ENCODE results near the gene DOP1A.
"Not testable (repeated sequence)": the region's sequence is repeated elsewhere in the genome, so short reads cannot be mapped to it uniquely, and the experiment has no call there.

The DOP1A gene

GRCh38 chr6:83153883-83154521, 86.5 kb downstream of the DOP1A start:
- no peak for FAIRE-seq

DNA sequence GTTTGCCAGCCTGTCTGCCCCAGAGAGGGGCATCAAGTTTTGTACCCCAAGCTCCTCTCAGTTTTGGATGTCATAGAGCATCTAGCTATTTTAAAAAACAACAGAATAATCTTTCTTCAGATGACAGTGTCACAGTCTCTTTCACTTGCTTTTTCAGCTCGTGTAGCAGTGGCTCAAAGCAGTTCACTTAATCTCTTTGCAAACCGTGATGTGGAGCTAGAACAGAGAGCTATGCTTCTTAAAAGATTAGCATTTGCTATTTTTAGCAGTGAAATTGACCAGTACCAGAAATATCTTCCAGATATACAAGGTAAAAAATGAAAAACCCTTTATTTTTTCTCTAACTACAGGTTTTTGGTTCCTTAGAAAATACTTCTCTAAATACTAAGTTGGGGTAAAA, 88.3 kb downstream of the DOP1A start:
- FAIRE-seq = no peak

GRCh38 chr6:83160167-83160566, 92.7 kb downstream of the DOP1A start:
- FAIRE-seq = no peak

- FAIRE-seq = no peak
These were observed 100.3 kb downstream of the DOP1A start for GRCh38 chr6:83167726-83168278.

GRCh38 chr6:83168556-83168955, 101.1 kb downstream of the DOP1A start:
- FAIRE-seq = no peak

DNA sequence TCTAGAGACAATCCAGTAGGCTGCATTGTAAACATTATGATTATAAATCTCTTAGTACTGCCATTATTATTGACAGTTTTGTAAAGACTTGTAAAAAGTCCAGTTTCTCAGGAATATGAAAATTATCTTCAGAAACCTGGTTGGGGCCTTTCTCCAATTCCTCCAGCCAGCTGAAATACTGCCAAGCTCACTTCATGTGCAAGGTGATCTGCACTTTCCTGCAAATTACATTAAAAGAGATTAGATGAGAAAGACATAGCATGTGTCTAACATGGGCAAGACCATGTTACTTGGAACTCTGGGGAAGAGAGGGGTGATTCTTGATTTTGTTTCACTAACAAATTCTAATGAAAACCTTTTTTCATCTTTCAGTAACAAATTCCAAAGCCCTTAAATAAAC, 101.6 kb downstream of the DOP1A start:
- FAIRE-seq = no peak

DNA sequence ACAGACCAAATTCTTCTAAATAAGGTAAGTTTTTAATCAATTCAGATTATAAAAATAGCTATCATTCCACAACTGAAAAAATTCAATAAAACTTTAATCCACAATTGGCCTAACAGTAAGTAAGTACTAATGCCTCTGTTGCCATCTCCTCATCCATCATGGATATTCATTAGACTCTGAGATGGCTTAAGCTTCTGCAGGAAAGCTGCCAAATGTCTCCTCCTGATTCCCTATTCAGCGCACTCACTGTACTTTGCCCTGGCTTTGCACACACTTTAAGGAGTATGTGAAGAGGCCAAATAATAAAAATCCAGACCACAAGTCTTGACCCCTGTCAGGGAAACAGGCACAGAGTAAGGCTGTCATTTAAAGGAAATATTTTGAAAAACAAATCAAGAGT, 102.0 kb downstream of the DOP1A start:
- FAIRE-seq = no peak

DNA sequence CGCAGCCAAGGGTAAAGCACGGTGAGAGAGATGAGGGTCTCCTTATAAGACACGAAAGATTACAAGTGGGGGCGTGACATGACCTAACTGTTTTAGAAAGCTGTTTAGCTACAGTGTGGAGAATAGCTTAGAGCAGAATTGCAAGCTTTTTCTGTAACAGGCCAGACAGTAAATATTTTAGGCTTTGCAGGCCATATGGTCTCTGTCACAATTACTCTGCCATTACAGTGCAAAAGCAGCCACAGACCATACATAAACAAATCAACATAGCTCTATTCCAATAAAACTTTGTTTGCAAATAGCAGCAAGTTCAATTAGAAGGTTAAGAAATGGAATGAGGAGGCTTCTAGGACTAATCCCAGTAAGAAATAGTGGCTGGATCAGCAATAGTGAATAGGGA, 108.8 kb downstream of the DOP1A start:
- FAIRE-seq = no peak

GRCh38 chr6:83180426-83180950, 113.0 kb downstream of the DOP1A start:
- FAIRE-seq = no peak

- no peak for FAIRE-seq
These were observed 114.6 kb downstream of the DOP1A start for GRCh38 chr6:83182114-83182513.

- no peak for FAIRE-seq
These were observed 115.8 kb downstream of the DOP1A start for GRCh38 chr6:83183082-83183828.

- FAIRE-seq = no peak
These were observed 117.6 kb downstream of the DOP1A start for GRCh38 chr6:83185096-83185495.

GRCh38 chr6:83188501-83188900, 121.0 kb downstream of the DOP1A start:
- no peak for FAIRE-seq

DNA sequence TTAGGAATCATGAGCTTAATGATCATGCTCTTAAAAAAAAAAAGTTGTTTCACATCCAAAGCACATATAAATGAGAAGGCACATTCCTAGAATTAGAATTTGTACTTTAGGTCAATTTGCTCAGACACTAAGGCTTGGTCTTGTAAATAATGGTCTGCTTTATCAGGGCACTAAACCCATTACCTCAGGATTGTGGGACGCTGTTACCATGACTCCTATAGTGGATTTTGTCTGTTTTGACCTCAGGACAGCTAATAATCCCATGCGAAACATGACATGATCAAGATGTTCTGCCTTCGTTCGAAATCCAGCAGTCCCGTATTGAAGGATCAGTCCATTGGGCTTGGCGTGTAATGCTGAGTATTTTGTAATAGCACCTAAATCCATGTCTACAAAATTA, 123.2 kb downstream of the DOP1A start:
- no peak for FAIRE-seq

GRCh38 chr6:83191974-83192373, 124.5 kb downstream of the DOP1A start:
- FAIRE-seq = not testable (repeated sequence)

DNA sequence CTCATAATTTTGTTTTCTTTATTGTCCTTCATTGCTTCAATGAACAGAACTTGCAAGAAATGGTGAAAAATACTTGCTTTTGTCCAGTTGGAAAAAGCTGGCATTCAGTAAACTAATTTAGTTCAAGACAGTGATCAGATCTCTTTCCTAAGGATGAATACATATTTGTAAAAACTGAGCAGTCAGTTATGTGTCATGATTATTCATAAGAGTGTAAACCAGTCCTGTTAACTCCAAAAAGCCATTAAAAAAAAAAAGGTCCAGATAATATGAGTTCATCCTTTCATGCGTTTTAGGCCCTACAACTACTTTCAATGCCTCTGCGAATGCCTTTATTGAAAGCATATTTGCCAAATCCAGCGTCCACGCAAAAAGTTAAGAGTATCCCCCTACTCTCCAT, 125.0 kb downstream of the DOP1A start:
- FAIRE-seq = no peak

DNA sequence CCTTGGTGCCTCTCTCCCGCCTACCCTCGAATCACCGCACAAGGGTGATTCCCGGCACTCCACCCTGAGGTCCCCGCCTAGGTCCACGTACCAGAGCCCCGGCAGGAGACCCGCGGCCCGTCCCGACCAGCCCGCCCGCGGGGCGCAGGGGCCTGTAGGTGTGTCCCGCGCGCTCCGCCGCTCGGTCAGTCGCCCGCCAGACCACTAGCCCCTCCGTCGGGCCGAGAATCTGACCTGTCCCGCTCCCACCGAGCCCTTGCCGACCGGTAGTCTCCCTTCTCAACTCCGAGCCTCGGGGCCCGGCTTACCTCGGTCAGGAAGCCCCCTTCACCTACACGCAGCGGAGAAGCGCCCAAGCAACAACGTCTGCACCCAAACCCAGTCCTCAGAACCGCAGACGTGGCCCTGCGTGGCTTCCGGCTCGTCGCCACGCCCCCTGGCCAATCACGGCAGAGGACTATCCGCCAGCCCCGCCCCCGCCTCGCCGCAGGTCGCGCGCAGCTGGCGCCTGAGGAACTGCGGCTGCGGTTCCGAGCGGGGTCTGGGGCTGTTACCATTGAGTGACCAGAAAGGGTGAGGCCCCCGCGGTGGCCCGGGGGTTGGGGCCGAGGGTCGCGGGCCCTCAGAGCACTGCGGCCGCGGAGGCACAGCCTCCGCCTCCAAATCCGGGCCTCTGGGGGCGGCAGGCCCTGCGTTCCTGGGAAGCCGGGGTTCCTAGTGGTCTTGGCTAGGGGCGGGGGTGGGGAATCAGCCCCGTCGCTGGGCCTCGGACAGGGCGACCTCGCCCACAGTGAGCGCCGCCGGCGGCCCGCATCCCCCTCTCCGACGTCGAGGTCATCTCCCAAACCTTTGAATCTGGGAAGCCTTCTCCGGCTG, 125.6 kb downstream of the DOP1A start, which contains the start of the genes PGM3 and RWDD2A:
TSS of gene PGM3 (minus strand) at position 395 of the 876 bp plus-strand sequence. CDS start 2,253 bp downstream, outside the sequence.
TSS of gene RWDD2A (plus strand) at position 487 of the 876 bp plus-strand sequence. CDS start 1,095 bp downstream, outside the sequence.
- FAIRE-seq = no peak

- FAIRE-seq = no peak
These were observed 126.5 kb downstream of the DOP1A start for GRCh38 chr6:83193747-83194566.

DNA sequence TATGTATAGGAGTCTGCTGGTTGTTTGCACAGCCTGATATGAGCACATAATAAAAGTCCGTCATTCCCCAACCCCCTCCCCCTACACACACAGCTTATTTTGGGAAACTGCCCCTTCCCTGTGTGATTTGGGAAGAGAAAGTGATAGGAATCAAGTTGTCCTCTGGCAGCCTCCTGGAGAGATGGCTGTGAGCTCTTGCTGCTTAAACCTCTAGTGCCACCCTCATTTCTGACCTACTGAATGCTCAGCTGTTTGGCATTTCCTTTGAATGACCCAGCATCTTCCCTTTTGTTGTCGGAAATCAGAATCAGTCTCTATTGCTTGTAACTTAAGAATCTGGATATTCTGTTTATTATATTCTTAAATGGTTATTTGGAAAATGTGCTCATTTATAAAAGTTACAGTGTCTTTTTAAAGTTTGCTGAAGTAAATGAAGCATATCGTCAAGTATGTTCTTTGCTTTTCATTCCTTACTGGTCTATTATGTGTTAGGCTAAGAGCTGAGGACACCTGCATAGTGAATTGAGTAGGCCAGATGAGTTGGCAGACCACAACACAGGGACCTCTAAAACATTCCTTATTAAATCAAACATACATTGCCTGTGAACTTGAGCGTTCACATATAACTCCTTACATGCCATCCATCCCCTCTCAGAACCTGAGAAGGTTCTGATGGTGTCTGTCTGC, 131.2 kb downstream of the DOP1A start:
- no peak for FAIRE-seq

DNA sequence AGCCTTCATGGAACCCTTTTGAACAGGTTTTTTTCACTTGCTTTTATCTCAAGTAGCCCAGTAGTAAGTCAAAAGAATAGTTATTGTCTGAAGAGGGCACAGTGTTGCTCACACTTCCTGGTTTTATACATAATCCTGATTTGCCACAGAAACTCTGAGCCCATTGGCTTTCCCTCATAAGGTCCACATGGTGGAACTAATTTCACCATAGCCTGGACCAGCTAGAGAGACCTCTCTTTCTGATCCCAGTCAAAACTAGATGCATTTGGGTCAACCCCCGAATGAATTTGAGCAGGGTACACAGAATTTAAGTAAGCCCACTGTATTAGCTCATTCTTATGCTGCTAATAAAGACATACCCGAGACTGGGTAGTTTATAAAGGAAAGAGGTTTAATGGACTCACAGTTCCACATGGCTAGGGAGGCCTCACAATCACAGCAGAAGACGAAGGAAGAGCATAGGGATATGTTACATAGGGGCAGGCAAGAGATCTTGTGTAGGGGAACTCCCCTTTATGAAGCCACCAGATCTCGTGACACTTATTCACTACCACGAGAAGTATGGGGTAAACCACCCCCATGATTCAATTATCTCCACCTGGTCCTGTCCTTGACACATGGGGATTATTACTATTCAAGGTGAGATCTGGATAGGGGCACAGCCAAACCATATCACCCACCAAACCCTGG, 131.8 kb downstream of the DOP1A start:
- no peak for FAIRE-seq

GRCh38 chr6:83199863-83200225, 132.4 kb downstream of the DOP1A start:
- no peak for FAIRE-seq

All from A204.1 (cell line).